Caco-2 (cell line): Measurements from ENCODE around the gene CREB3L2. TPM values are rescaled to one million over a fixed set of nuclear protein-coding genes. Genes with fewer than 3 reads are reported as not detected.

Source experiments
- BruUV-seq: library from RNA; stranded (reverse); fragments of 400-500 nt; replicated peaks from 2 replicates; lab custom pipeline; 2021; lab: Mats Ljungman, UMichigan
- CTCF ChIA-PET: fragments of 300-600 bp; sonication (Branson Sonifier 250); formaldehyde crosslinking; loops from one replicate; lab custom pipeline; 2022; ENCODE audit warnings: antibody characterized with exemption; lab: Charles Lee
- POLR2A ChIA-PET: fragments of 300-600 bp; sonication (Branson Sonifier 250); formaldehyde crosslinking; loops from one replicate; lab custom pipeline; 2022; ENCODE audit warnings: antibody characterized with exemption; lab: Charles Lee
- DNase-seq, 2 experiments: peaks; one replicate each; pipeline versions ENCODE4 v3.0.0 to v3.0.0-alpha.2; 2020 to 2022
- H3K27me3 ChIP-seq: replicated peaks from 2 replicates; pipeline ENCODE4 v1.6.0; 2011; ENCODE audit warnings: low read length; ENCODE audit not compliant: control insufficient read depth, insufficient read depth
- H3K36me3 ChIP-seq: 2 replicates; pipeline ENCODE4 v1.5.1; 2011; ENCODE audit warnings: low read length; ENCODE audit not compliant: control insufficient read depth, insufficient read depth
- H3K4me1 ChIP-seq: fragments of 250-450 bp; sonication (Bioruptor Pico); 2 replicates; pipeline ENCODE4 v1.5.1; 2020; ENCODE audit warnings: mild to moderate bottlenecking
- H3K4me3 ChIP-seq: 2 replicates; pipeline ENCODE4 v1.5.1; 2011; ENCODE audit warnings: low read depth, mild to moderate bottlenecking, control low read depth, low read length
- H3K9me3 ChIP-seq: fragments of 250-450 bp; sonication (Bioruptor Pico); 2 replicates; pipeline ENCODE4 v1.5.1; 2020; ENCODE audit warnings: mild to moderate bottlenecking, moderate library complexity
- H3K27ac Mint-ChIP-seq: one replicate; pipeline ENCODE4 v1.8.0; 2022; ENCODE audit warnings: mixed read lengths; ENCODE audit not compliant: unreplicated experiment
- H3K27me3 Mint-ChIP-seq: one replicate; pipeline ENCODE4 v1.8.0; 2022; ENCODE audit warnings: mixed read lengths; ENCODE audit not compliant: insufficient read depth, unreplicated experiment
- H3K36me3 Mint-ChIP-seq: one replicate; pipeline ENCODE4 v1.8.0; 2022; ENCODE audit warnings: mild to moderate bottlenecking, mixed read lengths; ENCODE audit not compliant: insufficient read depth, unreplicated experiment
- H3K4me1 Mint-ChIP-seq: one replicate; pipeline ENCODE4 v1.8.0; 2022; ENCODE audit warnings: low read depth, mixed read lengths; ENCODE audit not compliant: unreplicated experiment
- H3K4me3 Mint-ChIP-seq: one replicate; pipeline ENCODE4 v1.8.0; 2022; ENCODE audit warnings: mild to moderate bottlenecking, moderate library complexity, mixed read lengths; ENCODE audit not compliant: unreplicated experiment
- H3K9me3 Mint-ChIP-seq: one replicate; pipeline ENCODE4 v1.8.0; 2022; ENCODE audit warnings: mixed read lengths; ENCODE audit not compliant: unreplicated experiment
- intact Hi-C: fragments of 100-400 bp; cut with micrococcal nuclease; formaldehyde crosslinking; loops from one replicate; pipeline ENCODE4 v1.10.0; 2022; ENCODE audit not compliant: unreplicated experiment
- total RNA-seq: library from RNA; stranded (reverse); gene quantifications from 2 replicates; pipeline ENCODE4 v1.2.3, GENCODE V29; 2022
- TF ChIP-seq, protein P1 (sequence below), 2 experiments: fragments of 200-600 bp in 1 of 2; IDR thresholded peaks; 1 replicate in 1 of 2; 2 replicates in 1 of 2; pipeline versions ENCODE4 v1.5.1 to v1.8.0; 2011 to 2022; ENCODE audit warnings: antibody characterized with exemption in 1 of 2, control low read depth in 1 of 2, inconsistent platforms in 1 of 2, low read depth in 1 of 2, low read length in 1 of 2, mild to moderate bottlenecking in 1 of 2, moderate library complexity in 1 of 2; ENCODE audit not compliant: insufficient read depth in 1 of 2, severe bottlenecking in 1 of 2, unreplicated experiment in 1 of 2

The CREB3L2 gene
- total RNA-seq, 1 experiment from 2014 or later = 123 TPM

DNA sequence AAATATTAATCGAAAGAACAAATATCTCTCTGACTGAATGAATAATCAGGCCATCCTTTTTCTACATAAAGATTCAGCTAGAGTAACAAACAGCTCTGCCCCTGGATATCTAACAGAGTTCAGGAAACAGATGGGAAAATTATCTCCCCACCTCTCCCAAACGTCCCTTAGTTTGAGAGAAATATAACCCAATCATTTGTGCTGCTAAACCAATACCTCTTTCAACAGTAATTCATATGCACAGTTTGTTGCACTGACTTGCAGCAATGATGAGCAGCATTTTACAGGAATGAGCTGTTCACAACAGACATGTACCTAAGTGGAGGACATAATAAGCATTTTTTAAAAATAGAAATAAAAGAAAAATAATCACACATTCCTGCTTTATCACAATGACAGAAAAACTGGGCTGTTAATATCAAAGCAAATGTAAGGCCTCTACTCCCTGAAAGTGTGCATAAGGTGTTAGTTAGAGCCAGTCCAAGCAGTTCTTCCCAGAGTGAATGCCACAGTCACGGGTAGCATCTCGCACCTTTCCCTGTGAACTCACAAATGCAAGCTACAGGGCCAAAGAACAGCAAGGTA, 2.3 kb downstream of the CREB3L2 start:
- TF ChIP-seq, protein P1, sequence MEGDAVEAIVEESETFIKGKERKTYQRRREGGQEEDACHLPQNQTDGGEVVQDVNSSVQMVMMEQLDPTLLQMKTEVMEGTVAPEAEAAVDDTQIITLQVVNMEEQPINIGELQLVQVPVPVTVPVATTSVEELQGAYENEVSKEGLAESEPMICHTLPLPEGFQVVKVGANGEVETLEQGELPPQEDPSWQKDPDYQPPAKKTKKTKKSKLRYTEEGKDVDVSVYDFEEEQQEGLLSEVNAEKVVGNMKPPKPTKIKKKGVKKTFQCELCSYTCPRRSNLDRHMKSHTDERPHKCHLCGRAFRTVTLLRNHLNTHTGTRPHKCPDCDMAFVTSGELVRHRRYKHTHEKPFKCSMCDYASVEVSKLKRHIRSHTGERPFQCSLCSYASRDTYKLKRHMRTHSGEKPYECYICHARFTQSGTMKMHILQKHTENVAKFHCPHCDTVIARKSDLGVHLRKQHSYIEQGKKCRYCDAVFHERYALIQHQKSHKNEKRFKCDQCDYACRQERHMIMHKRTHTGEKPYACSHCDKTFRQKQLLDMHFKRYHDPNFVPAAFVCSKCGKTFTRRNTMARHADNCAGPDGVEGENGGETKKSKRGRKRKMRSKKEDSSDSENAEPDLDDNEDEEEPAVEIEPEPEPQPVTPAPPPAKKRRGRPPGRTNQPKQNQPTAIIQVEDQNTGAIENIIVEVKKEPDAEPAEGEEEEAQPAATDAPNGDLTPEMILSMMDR (IDR thresholded peaks at IDR 0.05; ENCODE audit: insufficient read depth in 1 of 2, low read depth in 1 of 2, low read length in 1 of 2, severe bottlenecking in 1 of 2, unreplicated experiment in 1 of 2) = no peak
- no peak for DNase-seq
- H3K9me3 ChIP-seq = no peaks in the 10 kb centered on the region
- peaks cover 31% of the 10 kb centered on the region for H3K4me1 ChIP-seq
- no peaks in the 10 kb centered on the region for H3K27me3 ChIP-seq
- Mint-ChIP-seq H3K27me3 (no peaks in the 10 kb centered on the region), H3K4me3 (peak overlapping the region; percentile 93), H3K27ac (peak overlapping the region; percentile 91), H3K36me3 (peaks cover 45% of the 10 kb centered on the region), H3K4me1 (peaks cover 23% of the 10 kb centered on the region), H3K9me3 (no peaks in the 10 kb centered on the region)
- CTCF ChIA-PET = interaction anchor here (0.7 kb wide), 1 partner anchor 32 kb away, joined by 3 read pairs; no protein-coding TSS in a partner anchor
- no TSS peak for BruUV-seq
- H3K4me3 ChIP-seq = peak overlapping the region; percentile 100
- POLR2A ChIA-PET = interaction anchor here (0.6 kb wide), 1 partner anchor 15 kb away, joined by 5 read pairs; no protein-coding TSS in a partner anchor
- intact Hi-C loops = no loop called here
- H3K36me3 ChIP-seq = peaks cover 3% of the 10 kb centered on the region; the same call in 1 of the 2 replicates

DNA sequence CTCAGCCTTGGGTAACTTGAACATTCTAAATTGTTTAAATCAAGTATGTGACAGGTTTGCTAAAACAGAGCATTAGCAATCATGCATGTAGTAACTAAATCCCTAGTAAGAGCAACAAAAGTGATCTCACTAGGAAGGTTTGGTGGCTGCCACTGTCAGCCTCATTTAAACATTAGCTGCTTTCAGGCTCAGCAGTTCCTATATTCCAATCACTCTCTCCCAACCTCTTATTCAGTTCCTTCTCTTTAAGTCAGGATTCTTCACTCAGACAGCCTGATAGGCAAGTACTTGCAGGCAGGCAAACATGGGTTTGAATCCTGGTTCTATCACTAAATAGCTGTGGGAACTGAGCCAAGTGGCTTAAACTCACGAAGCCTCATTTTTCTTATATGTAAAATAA, 3.6 kb downstream of the CREB3L2 start:
- Histone ChIP-seq H3K4me3 (no peak overlapping the region), H3K27me3 (no peaks in the 10 kb centered on the region), H3K4me1 (peaks cover 41% of the 10 kb centered on the region), H3K9me3 (no peaks in the 10 kb centered on the region), H3K36me3 (peaks cover 3% of the 10 kb centered on the region; the same call in 1 of the 2 replicates)
- intact Hi-C loops = no loop called here
- no peaks in the 10 kb centered on the region for H3K9me3 Mint-ChIP-seq
- H3K27ac Mint-ChIP-seq = no peak overlapping the region
- no peaks in the 10 kb centered on the region for H3K27me3 Mint-ChIP-seq
- no peak for DNase-seq
- no peak overlapping the region for H3K4me3 Mint-ChIP-seq
- TF ChIP-seq, protein P1 (IDR thresholded peaks at IDR 0.05; ENCODE audit: insufficient read depth in 1 of 2, low read depth in 1 of 2, low read length in 1 of 2, severe bottlenecking in 1 of 2, unreplicated experiment in 1 of 2) = no peak
- ChIA-PET POLR2A (interaction anchor here (0.7 kb wide), 1 partner anchor 476 kb away, joined by 3 read pairs; no protein-coding TSS in a partner anchor), CTCF (no interaction called here)
- BruUV-seq = no TSS peak
- H3K36me3 Mint-ChIP-seq = peaks cover 46% of the 10 kb centered on the region
- peaks cover 33% of the 10 kb centered on the region for H3K4me1 Mint-ChIP-seq

- DNase-seq = no peak
- Mint-ChIP-seq H3K27ac (peak overlapping the region; percentile 39), H3K36me3 (peaks cover 48% of the 10 kb centered on the region), H3K9me3 (no peaks in the 10 kb centered on the region), H3K4me3 (no peak overlapping the region), H3K27me3 (no peaks in the 10 kb centered on the region), H3K4me1 (peaks cover 45% of the 10 kb centered on the region)
- Histone ChIP-seq H3K9me3 (no peaks in the 10 kb centered on the region), H3K27me3 (no peaks in the 10 kb centered on the region), H3K4me3 (no peak overlapping the region), H3K4me1 (peaks cover 44% of the 10 kb centered on the region), H3K36me3 (peaks cover 3% of the 10 kb centered on the region; the same call in 1 of the 2 replicates)
- intact Hi-C loops = no loop called here
- POLR2A ChIA-PET = no interaction called here
- no TSS peak for BruUV-seq
- TF ChIP-seq, protein P1 (IDR thresholded peaks at IDR 0.05; ENCODE audit: insufficient read depth in 1 of 2, low read depth in 1 of 2, low read length in 1 of 2, severe bottlenecking in 1 of 2, unreplicated experiment in 1 of 2) = no peak
- CTCF ChIA-PET = interaction anchor here (1.7 kb wide), 1 partner anchor 30 kb away, joined by 3 read pairs; no protein-coding TSS in a partner anchor
Observed at GRCh38 chr7:137996871-137997270, 5.0 kb downstream of the CREB3L2 start.
